Measurements from ENCODE around the gene FBXL3.

Gene FBXL3

DNA sequence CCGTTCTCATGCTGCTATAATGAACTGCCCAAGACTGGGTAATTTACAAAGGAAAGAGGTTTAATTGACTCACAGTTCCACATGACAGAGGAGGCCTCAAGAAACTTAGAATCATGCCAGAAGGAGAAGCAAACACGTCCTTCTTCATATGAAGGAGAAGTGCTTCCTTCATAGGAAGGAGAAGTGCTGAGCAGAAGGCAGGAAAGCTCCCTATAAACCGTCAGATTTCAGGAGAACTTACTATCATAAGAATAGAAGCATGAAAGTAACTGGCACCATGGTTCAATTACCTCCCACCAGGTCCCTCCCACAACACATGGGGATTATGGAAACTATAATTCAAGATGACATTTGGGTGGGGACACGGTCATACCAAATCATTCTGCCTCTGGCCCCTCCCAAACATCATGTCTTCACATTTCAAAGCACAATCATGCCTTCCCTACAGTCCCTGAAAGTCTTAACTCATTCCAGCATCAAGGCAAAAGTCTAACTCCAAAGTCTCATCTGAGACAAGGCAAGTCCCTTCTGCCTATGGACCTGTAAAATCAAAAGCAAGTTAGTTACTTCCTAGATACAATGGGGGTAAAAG, 68.0 kb downstream of the FBXL3 start:
- no peak overlapping the region for H3K4me3 ChIP-seq (ENCODE audit: low read length)
- peaks cover 24% of the 10 kb centered on the region for H3K9me3 ChIP-seq (ENCODE audit: control insufficient read depth, insufficient read depth, low read length)
- no peaks in the 10 kb centered on the region for H3K27me3 ChIP-seq (ENCODE audit: control insufficient read depth, low read length)
- H3F3A ChIP-seq (ENCODE audit: control insufficient read depth, insufficient read depth), result no peaks in the 10 kb centered on the region
- TF ChIP-seq, protein P1, sequence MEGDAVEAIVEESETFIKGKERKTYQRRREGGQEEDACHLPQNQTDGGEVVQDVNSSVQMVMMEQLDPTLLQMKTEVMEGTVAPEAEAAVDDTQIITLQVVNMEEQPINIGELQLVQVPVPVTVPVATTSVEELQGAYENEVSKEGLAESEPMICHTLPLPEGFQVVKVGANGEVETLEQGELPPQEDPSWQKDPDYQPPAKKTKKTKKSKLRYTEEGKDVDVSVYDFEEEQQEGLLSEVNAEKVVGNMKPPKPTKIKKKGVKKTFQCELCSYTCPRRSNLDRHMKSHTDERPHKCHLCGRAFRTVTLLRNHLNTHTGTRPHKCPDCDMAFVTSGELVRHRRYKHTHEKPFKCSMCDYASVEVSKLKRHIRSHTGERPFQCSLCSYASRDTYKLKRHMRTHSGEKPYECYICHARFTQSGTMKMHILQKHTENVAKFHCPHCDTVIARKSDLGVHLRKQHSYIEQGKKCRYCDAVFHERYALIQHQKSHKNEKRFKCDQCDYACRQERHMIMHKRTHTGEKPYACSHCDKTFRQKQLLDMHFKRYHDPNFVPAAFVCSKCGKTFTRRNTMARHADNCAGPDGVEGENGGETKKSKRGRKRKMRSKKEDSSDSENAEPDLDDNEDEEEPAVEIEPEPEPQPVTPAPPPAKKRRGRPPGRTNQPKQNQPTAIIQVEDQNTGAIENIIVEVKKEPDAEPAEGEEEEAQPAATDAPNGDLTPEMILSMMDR (IDR thresholded peaks at IDR 0.05; ENCODE audit: low read depth, low read length, poor library complexity, severe bottlenecking), result no peak
- TF ChIP-seq EZH2phosphoT487 (IDR thresholded peaks at IDR 0.05; ENCODE audit: borderline replicate concordance, low read length), result no peak
- no peaks in the 10 kb centered on the region for H3K9me2 ChIP-seq (replicated peaks; ENCODE audit: control insufficient read depth, low read length)
- H3K79me2 ChIP-seq (ENCODE audit: control insufficient read depth, low read length), result no peaks in the 10 kb centered on the region
- H3K36me3 ChIP-seq (ENCODE audit: control insufficient read depth, low read length), result no peaks in the 10 kb centered on the region
- H3K27ac ChIP-seq (ENCODE audit: low read depth, low read length), result no peak overlapping the region
- H3K4me1 ChIP-seq (ENCODE audit: control insufficient read depth, low read length), result no peaks in the 10 kb centered on the region
- H4K20me1 ChIP-seq (ENCODE audit: control insufficient read depth, insufficient read depth, low read depth, low read length), result no peaks in the 10 kb centered on the region
- no peak overlapping the region for H3K4me2 ChIP-seq (ENCODE audit: low read length)

DNA sequence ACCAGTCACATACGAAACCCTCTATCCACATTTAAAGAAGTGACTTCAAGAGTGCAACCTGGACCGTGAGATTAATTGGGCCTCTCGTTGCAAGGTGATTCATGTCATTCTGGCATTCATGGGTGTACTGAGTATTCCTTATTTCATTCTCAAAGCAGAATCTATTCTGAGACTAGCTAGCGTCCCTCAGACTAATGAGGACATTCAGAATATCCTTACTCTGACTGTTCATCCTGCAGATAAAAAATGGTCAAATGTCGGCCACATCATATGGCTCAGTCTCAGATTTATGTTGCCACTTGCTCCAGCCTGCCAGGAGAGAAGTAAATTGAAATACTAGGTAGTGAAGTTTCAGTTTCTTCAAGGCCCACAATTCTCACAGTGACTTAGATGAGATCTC, 71.3 kb downstream of the FBXL3 start:
- Histone ChIP-seq H3K9me2 (replicated peaks; ENCODE audit: control insufficient read depth, low read length) (no peaks in the 10 kb centered on the region), H4K20me1 (ENCODE audit: control insufficient read depth, insufficient read depth, low read depth, low read length) (no peaks in the 10 kb centered on the region), H3K79me2 (ENCODE audit: control insufficient read depth, low read length) (no peaks in the 10 kb centered on the region), H3K9me3 (ENCODE audit: control insufficient read depth, insufficient read depth, low read length) (peaks cover 23% of the 10 kb centered on the region), H3F3A (ENCODE audit: control insufficient read depth, insufficient read depth) (no peaks in the 10 kb centered on the region), H3K4me3 (ENCODE audit: low read length) (no peak overlapping the region), H3K4me1 (ENCODE audit: control insufficient read depth, low read length) (no peaks in the 10 kb centered on the region), H3K4me2 (ENCODE audit: low read length) (no peak overlapping the region), H3K27ac (ENCODE audit: low read depth, low read length) (no peak overlapping the region), H3K27me3 (ENCODE audit: control insufficient read depth, low read length) (no peaks in the 10 kb centered on the region), H3K36me3 (ENCODE audit: control insufficient read depth, low read length) (no peaks in the 10 kb centered on the region)
- TF ChIP-seq EZH2phosphoT487 (IDR thresholded peaks at IDR 0.05; ENCODE audit: borderline replicate concordance, low read length), result no peak
- TF ChIP-seq, protein P1 (IDR thresholded peaks at IDR 0.05; ENCODE audit: low read depth, low read length, poor library complexity, severe bottlenecking), result no peak
